ENCODE measurements around the gene C2orf92. TPM values are rescaled to one million over a fixed set of nuclear protein-coding genes. Genes with fewer than 3 reads are reported as not detected.

C2orf92 gene
- total RNA-seq, 2 donors from 2014 or later: 4.6 to 5.0 TPM

DNA sequence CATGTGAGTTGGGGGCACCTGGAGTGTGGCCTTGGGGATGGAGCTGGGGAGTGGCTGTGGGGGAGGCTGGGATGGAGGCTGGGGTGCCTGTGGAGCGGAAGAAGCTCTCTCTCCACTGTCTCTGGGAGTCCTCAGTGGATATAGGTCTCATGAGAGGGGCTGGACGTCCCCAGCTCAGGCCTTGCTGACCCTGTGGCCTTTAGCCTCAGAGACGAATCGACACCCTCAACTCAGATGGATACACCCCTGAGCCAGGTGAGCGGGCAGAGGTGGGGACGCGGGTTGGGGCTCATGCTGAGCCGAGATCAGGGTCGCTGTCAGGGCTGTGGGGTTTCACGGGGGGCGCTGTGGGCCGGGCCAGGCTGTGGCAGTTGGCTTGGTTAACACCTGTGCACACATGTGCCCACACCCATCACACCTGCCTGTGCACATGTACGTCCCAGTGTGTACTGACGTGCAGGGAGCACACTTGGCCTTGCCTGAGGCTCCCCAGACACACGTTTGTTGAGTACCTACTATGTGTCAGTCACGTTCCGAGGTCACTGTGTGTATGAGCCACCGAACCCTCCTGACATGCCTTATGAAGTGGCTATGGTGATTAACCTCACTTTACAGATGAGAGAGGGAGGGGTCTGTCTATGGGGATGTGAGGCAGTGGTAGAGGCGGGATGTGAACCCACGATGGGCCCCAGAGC, 64.0 kb downstream of the C2orf92 start:
- DNase-seq: no peak
- Histone ChIP-seq H3K9me3 (no peaks in the 10 kb centered on the region), H3K27me3 (no peaks in the 10 kb centered on the region), H3K4me1 (no peaks in the 10 kb centered on the region), H3K9ac (ENCODE audit: low read depth in 2 of 2, low read length in 2 of 2) (no peak overlapping the region), H3K36me3 (no peaks in the 10 kb centered on the region), H3K27ac (no peak overlapping the region), H3K4me3 (no peak overlapping the region)
- TF ChIP-seq, protein P1, sequence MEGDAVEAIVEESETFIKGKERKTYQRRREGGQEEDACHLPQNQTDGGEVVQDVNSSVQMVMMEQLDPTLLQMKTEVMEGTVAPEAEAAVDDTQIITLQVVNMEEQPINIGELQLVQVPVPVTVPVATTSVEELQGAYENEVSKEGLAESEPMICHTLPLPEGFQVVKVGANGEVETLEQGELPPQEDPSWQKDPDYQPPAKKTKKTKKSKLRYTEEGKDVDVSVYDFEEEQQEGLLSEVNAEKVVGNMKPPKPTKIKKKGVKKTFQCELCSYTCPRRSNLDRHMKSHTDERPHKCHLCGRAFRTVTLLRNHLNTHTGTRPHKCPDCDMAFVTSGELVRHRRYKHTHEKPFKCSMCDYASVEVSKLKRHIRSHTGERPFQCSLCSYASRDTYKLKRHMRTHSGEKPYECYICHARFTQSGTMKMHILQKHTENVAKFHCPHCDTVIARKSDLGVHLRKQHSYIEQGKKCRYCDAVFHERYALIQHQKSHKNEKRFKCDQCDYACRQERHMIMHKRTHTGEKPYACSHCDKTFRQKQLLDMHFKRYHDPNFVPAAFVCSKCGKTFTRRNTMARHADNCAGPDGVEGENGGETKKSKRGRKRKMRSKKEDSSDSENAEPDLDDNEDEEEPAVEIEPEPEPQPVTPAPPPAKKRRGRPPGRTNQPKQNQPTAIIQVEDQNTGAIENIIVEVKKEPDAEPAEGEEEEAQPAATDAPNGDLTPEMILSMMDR (IDR thresholded peaks at IDR 0.05): no peak
- intact Hi-C loops (cut with DNase I): no loop called here

DNA sequence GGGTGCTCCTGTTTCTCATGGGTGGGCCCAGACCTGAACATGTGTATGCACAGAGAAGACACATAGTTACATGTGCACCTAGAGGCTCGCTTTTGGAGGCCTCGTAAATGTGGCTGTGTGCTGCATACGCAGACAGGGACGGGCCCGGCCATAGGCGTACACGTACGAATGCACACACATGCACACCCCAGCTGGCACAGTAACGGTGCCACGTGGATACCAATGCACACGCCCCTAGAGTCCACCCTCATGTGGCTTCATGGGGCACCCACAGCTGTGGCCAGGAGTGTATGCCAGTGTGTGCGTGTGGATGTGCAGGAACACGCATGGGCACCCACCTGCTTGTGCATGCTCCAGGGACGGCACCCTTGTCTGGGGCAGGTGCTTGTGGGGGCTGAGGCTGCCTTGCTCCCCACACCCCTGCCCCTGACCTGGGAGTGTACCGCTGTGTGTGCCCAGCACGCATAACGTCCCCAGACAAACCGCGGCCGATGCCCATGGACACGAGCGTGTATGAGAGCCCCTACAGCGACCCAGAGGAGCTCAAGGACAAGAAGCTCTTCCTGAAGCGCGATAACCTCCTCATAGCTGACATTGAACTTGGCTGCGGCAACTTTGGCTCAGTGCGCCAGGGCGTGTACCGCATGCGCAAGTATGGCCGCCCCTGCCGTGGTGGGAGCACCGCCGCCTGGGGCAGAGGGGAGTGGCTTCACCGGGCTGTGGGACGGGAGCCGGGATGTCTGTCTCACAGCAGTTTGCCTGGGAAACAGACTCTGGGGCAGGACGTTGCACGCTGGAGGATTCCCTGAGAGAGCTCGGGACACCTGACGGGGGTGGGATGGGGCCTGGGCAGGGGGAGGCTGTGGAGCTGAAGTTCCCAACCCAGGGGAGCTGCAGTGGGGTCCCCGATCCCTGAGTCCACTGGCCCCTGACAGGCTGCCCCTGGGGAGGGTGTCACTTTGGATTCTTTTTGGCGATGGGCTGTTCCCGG, 64.8 kb downstream of the C2orf92 start:
- Histone ChIP-seq H3K9me3 (no peaks in the 10 kb centered on the region), H3K36me3 (no peaks in the 10 kb centered on the region), H3K4me3 (no peak overlapping the region), H3K27me3 (no peaks in the 10 kb centered on the region), H3K9ac (ENCODE audit: low read depth in 2 of 2, low read length in 2 of 2) (no peak overlapping the region), H3K4me1 (no peaks in the 10 kb centered on the region), H3K27ac (no peak overlapping the region)
- intact Hi-C loops (cut with DNase I): no loop called here
- DNase-seq: no peak
- TF ChIP-seq, protein P1 (IDR thresholded peaks at IDR 0.05): no peak

DNA sequence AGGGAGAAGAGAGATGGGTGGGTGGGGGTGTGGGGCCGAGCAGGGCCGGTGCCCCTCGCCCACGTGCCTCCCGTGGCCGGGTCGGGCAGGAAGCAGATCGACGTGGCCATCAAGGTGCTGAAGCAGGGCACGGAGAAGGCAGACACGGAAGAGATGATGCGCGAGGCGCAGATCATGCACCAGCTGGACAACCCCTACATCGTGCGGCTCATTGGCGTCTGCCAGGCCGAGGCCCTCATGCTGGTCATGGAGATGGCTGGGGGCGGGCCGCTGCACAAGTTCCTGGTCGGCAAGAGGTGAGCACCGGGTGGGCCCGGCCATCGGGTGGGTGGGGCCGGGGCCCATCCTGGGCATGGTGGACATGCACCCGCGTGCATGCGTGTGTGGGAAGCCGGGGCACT, 65.6 kb downstream of the C2orf92 start:
- no peaks in the 10 kb centered on the region for H3K9me3 ChIP-seq
- no peak overlapping the region for H3K4me3 ChIP-seq
- H3K36me3 ChIP-seq: no peaks in the 10 kb centered on the region
- no peak for DNase-seq
- no peaks in the 10 kb centered on the region for H3K4me1 ChIP-seq
- TF ChIP-seq, protein P1 (IDR thresholded peaks at IDR 0.05): no peak
- no peaks in the 10 kb centered on the region for H3K27me3 ChIP-seq
- intact Hi-C loops (cut with DNase I): no loop called here
- H3K9ac ChIP-seq (ENCODE audit: low read depth in 2 of 2, low read length in 2 of 2): no peak overlapping the region
- H3K27ac ChIP-seq: no peak overlapping the region

DNA sequence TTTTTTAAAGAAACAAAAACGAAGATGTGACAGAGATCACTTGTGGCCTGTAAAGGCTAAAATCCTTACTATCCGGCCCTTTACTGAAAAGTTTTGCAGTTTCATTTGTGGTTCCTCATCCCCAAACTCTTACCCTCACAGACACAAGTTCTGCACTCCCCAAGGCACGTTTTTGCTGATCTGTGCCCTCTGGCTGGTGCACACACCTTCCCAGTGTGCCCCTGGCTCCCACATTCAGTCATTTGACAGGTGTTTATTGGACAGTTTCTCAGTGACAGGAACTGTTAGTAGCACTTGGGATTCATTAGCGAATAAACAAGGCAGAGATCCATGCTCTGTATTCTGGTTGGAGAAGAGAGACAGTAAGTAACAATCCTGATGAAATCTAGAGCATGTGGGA, 66.7 kb downstream of the C2orf92 start:
- Histone ChIP-seq H3K36me3 (no peaks in the 10 kb centered on the region), H3K27me3 (no peaks in the 10 kb centered on the region), H3K9ac (ENCODE audit: low read depth in 2 of 2, low read length in 2 of 2) (no peak overlapping the region), H3K4me1 (no peaks in the 10 kb centered on the region), H3K27ac (no peak overlapping the region), H3K4me3 (no peak overlapping the region), H3K9me3 (no peaks in the 10 kb centered on the region)
- intact Hi-C loops (cut with DNase I): no loop called here
- TF ChIP-seq, protein P1 (IDR thresholded peaks at IDR 0.05): no peak
- no peak for DNase-seq

DNA sequence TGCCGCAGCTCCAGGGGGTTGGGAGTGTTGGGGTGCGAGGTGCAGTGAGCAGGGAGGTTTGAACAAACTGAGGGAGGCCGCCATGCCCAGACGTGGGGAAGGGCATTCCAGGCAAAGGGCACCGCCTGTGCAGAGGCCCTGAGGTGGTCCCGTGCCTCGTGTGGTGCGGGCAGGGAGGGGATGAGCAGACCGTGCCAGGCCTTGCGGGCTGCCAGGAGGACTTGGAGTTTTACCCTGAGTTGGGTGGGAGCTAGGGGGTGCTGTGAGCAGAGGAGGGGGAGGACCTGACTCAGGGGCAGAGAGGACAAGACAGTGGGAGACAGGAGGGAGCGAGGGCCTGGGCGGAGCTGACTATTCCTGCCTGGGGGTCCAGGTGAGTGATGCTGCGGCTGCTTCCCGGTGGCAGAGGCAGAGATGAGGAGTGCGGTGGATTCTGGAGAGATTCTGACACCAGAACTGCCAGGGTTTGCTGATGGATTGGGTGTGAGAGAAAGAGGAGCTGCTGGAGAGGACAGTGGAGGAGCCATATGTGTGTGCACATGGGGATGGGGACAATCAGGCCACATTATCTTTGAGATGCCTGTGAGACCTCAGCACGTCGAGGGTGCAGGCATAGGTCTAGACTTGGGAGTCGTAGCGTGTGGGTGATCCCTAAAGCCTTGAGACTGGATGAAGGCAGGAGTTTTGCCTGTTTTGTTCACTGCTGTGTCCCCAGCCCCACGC, 67.3 kb downstream of the C2orf92 start:
- Histone ChIP-seq H3K9me3 (no peaks in the 10 kb centered on the region), H3K36me3 (no peaks in the 10 kb centered on the region), H3K27ac (no peak overlapping the region), H3K27me3 (no peaks in the 10 kb centered on the region), H3K4me1 (no peaks in the 10 kb centered on the region), H3K9ac (ENCODE audit: low read depth in 2 of 2, low read length in 2 of 2) (no peak overlapping the region), H3K4me3 (no peak overlapping the region)
- intact Hi-C loops (cut with DNase I): no loop called here
- DNase-seq: no peak
- TF ChIP-seq, protein P1 (IDR thresholded peaks at IDR 0.05): no peak

Data from colonic mucosa (tissue), 4 donors.